ENCODE results near the gene PDE2A. TPM values are rescaled to one million over a fixed set of nuclear protein-coding genes. Genes with fewer than 3 reads are reported as not detected.

The PDE2A gene
- total RNA-seq, 2 experiments from 2014 or later: 0.26 to 0.37 TPM

GRCh38 chr11:72528121-72528520 is 146.1 kb downstream of the PDE2A start:
- ATAC-seq (no peak), DNase-seq (no peak)
- peaks cover 1% of the 10 kb centered on the region for H3K4me1 Mint-ChIP-seq (ENCODE audit: low read depth)
- no peaks in the 10 kb centered on the region for H3K36me3 Mint-ChIP-seq (ENCODE audit: low read depth)
- H3K4me3 Mint-ChIP-seq: no peak overlapping the region
- ChIA-PET CTCF (no interaction called here), POLR2A (no interaction called here)
- H3K27ac Mint-ChIP-seq: no peak overlapping the region
- no peaks in the 10 kb centered on the region for H3K9me3 Mint-ChIP-seq (ENCODE audit: insufficient read depth)
- H3K27me3 Mint-ChIP-seq (ENCODE audit: low read depth): peaks cover 25% of the 10 kb centered on the region

Small RNA genes lying within 50 kb of the gene (microRNA-seq; reads per million reads assigned to microRNA genes)
- 141 reads per million, percentile 65 among the genes with 10 or more reads in this experiment for gene MIR139

Other genes starting within 250 kb of the PDE2A start
- gene CLPB, start 239.9 kb downstream of the PDE2A start, total RNA-seq: 10 to 100 TPM; 26.4 to 26.8 TPM
- 10 to 100 TPM; 84.3 to 89.6 TPM for gene ARAP1, start 78.0 kb upstream of the PDE2A start, total RNA-seq
- gene STARD10, start 119.6 kb upstream of the PDE2A start, total RNA-seq: 1 to 10 TPM; 4.0 to 4.5 TPM
- gene ATG16L2, start 140.0 kb upstream of the PDE2A start, total RNA-seq: 100 to 1,000 TPM; 104 to 105 TPM

Measured in activated CD8-positive, alpha-beta T cell treated with anti-CD3 and anti-CD28 coated beads, Interleukin-2, amount 10 ng/mL, durations not matched to agents 7 days and 5 days (primary cell).